NCI-H2029 treated with DMSO at 0.1 percent for 48 hours (cell line): Measurements from ENCODE around the gene ARL2.

Experiments used
- DNase-seq: peaks from one replicate; lab custom pipeline; 2025; lab: John Stamatoyannopoulos, UW

Gene ARL2

GRCh38 chr11:65047581-65048422 lies 33.8 kb downstream of the ARL2 start:
- no peak for DNase-seq

GRCh38 chr11:65051398-65051858 lies 37.5 kb downstream of the ARL2 start:
- DNase-seq = no peak

GRCh38 chr11:65053827-65054508 lies 40.0 kb downstream of the ARL2 start:
- DNase-seq = no peak

- no peak for DNase-seq
Measured at GRCh38 chr11:65055538-65055937, 41.6 kb downstream of the ARL2 start.

GRCh38 chr11:65056999-65057398 lies 43.0 kb downstream of the ARL2 start:
- DNase-seq = no peak

- DNase-seq = no peak
Measured at GRCh38 chr11:65057526-65057925, 43.6 kb downstream of the ARL2 start.

GRCh38 chr11:65058012-65058411 lies 44.1 kb downstream of the ARL2 start:
- DNase-seq = no peak

GRCh38 chr11:65058419-65059054 lies 44.6 kb downstream of the ARL2 start, which contains the start of gene NAALADL1:
Gene NAALADL1 (minus strand): TSS chr11:65058553. CDS start chr11:65058521, 32 bp downstream.
- no peak for DNase-seq

- no peak for DNase-seq
Measured at GRCh38 chr11:65059523-65059922, 45.6 kb downstream of the ARL2 start.

- DNase-seq = no peak
Measured at GRCh38 chr11:65059959-65060824, 46.2 kb downstream of the ARL2 start.

- DNase-seq = no peak
Measured at GRCh38 chr11:65060913-65061408, 47.0 kb downstream of the ARL2 start.

- DNase-seq = no peak
Measured at GRCh38 chr11:65063532-65063931, 49.6 kb downstream of the ARL2 start.

- DNase-seq = no peak
Measured at GRCh38 chr11:65064847-65065240, 50.9 kb downstream of the ARL2 start.

- DNase-seq = no peak
Measured at GRCh38 chr11:65065851-65066250, 51.9 kb downstream of the ARL2 start.

GRCh38 chr11:65066315-65066714 lies 52.4 kb downstream of the ARL2 start:
- DNase-seq = no peak

GRCh38 chr11:65066805-65067291 lies 52.9 kb downstream of the ARL2 start:
- DNase-seq = no peak

- no peak for DNase-seq
Measured at GRCh38 chr11:65067446-65067845, 53.5 kb downstream of the ARL2 start.

- no peak for DNase-seq
Measured at GRCh38 chr11:65069217-65069616, 55.3 kb downstream of the ARL2 start.
